Endothelial cell of umbilical vein (primary cell): ENCODE measurements around the gene TM7SF2. TPM values are rescaled to one million over a fixed set of nuclear protein-coding genes. Genes with fewer than 3 reads are reported as not detected.

Experiments used
- BruUV-seq: library from RNA; stranded (reverse); fragments of 400-500 nt; replicated peaks from 2 replicates; lab custom pipeline; 2021; lab: Mats Ljungman, UMichigan
- CTCF ChIA-PET: fragments of 300-600, 350-600 bp; sonication (Branson Sonifier 250); formaldehyde crosslinking; loops from one replicate; lab custom pipeline; 2021; ENCODE audit warnings: antibody characterized with exemption, inconsistent platforms; lab: Charles Lee
- POLR2A ChIA-PET: fragments of 300-600, 350-600 bp; sonication (Branson Sonifier 250); formaldehyde crosslinking; loops from one replicate; lab custom pipeline; 2021; ENCODE audit warnings: antibody characterized with exemption, inconsistent platforms; lab: Charles Lee
- DNase-seq: peaks from one replicate; pipeline ENCODE4 v3.0.0-alpha.2; 2011; ENCODE audit warnings: low read depth, low spot score
- FAIRE-seq: peaks from 2 replicates; lab custom pipeline; 2011; peaks lifted over from hg19 to GRCh38; lab: Jason Lieb, UNC
- H2AFZ ChIP-seq: 2 replicates; pipeline ENCODE4 v1.6.0; 2012; ENCODE audit warnings: low read depth, low read length, control low read depth, inconsistent platforms
- H3K27ac ChIP-seq: 2 replicates; pipeline ENCODE4 v1.5.1; 2011; ENCODE audit warnings: low read depth, mild to moderate bottlenecking, control low read depth, low read length, moderate library complexity; ENCODE audit not compliant: insufficient read depth
- H3K27me3 ChIP-seq, 2 experiments: 2 replicates each; pipeline versions ENCODE4 v1.6.0 to v1.6.1; 2011; ENCODE audit warnings: low read length in 2 of 2, mixed read lengths in 1 of 2; ENCODE audit not compliant: control insufficient read depth in 2 of 2, insufficient read depth in 2 of 2
- H3K36me3 ChIP-seq, 2 experiments: 2 replicates in 1 of 2; 3 replicates in 1 of 2; pipeline ENCODE4 v1.5.1; 2011; ENCODE audit warnings: low read length in 2 of 2, mild to moderate bottlenecking in 1 of 2, moderate library complexity in 1 of 2; ENCODE audit not compliant: control insufficient read depth in 2 of 2, insufficient read depth in 2 of 2; ENCODE audit errors: extremely low read depth in 1 of 2
- H3K4me1 ChIP-seq: 3 replicates; pipeline ENCODE4 v1.5.1; 2011; ENCODE audit warnings: mild to moderate bottlenecking, low read length; ENCODE audit not compliant: control insufficient read depth, insufficient read depth; ENCODE audit errors: extremely low read depth
- H3K4me2 ChIP-seq: 2 replicates; pipeline ENCODE4 v1.6.1; 2011; ENCODE audit warnings: low read length, control low read depth, mixed read lengths; ENCODE audit not compliant: insufficient read depth
- H3K4me3 ChIP-seq, 3 experiments: fragments of 200-600 bp in 1 of 3; sonication (generic), shearing (Covaris generic) in 1 of 3; replicated peaks in 1 of 3; 2 replicates each; pipeline ENCODE4 v1.5.1; 2011 to 2016; ENCODE audit warnings: control low read depth in 3 of 3, low read length in 3 of 3, mild to moderate bottlenecking in 2 of 3, inconsistent platforms in 1 of 3, low read depth in 1 of 3, moderate library complexity in 1 of 3; ENCODE audit not compliant: insufficient read depth in 1 of 3
- H3K79me2 ChIP-seq: 2 replicates; pipeline ENCODE4 v1.6.0; 2012; ENCODE audit warnings: low read length, inconsistent platforms; ENCODE audit not compliant: control insufficient read depth, insufficient read depth
- H3K9ac ChIP-seq: replicated peaks from 2 replicates; pipeline ENCODE3; 2011; ENCODE audit warnings: low read length, control low read depth; ENCODE audit not compliant: insufficient read depth; ENCODE audit errors: extremely low read depth
- H3K9me1 ChIP-seq: replicated peaks from 3 replicates; pipeline ENCODE4 v1.6.0; 2011; ENCODE audit warnings: mild to moderate bottlenecking, low read length; ENCODE audit not compliant: control insufficient read depth, insufficient read depth; ENCODE audit errors: extremely low read depth
- H3K9me3 ChIP-seq: replicated peaks from 2 replicates; pipeline ENCODE4 v1.5.1; 2012; ENCODE audit warnings: low read length, inconsistent platforms; ENCODE audit not compliant: control insufficient read depth, insufficient read depth
- H4K20me1 ChIP-seq: replicated peaks from 2 replicates; pipeline ENCODE3; 2011; ENCODE audit warnings: mild to moderate bottlenecking, low read length; ENCODE audit not compliant: control insufficient read depth, insufficient read depth; ENCODE audit errors: extremely low read depth
- CTCF ChIP-seq, 2 donors: IDR thresholded peaks; 1 replicate in 1 of 2; 2 replicates in 1 of 2; pipeline ENCODE4 v1.5.1; 2011; ENCODE audit warnings: low read length in 2 of 2, mild to moderate bottlenecking in 2 of 2, moderate library complexity in 2 of 2, control low read depth in 1 of 2, inconsistent platforms in 1 of 2, low read depth in 1 of 2; ENCODE audit not compliant: insufficient read depth in 1 of 2; ENCODE audit errors: extremely low read depth in 1 of 2
- EZH2 ChIP-seq: IDR thresholded peaks from 2 replicates; pipeline ENCODE4 v1.6.1; 2012; ENCODE audit warnings: borderline replicate concordance, low read depth, mild to moderate bottlenecking, moderate library complexity, low read length, inconsistent platforms; ENCODE audit not compliant: severe bottlenecking
- FOS ChIP-seq: IDR thresholded peaks from 2 replicates; pipeline ENCODE4 v1.6.1; 2011; ENCODE audit warnings: mild to moderate bottlenecking, low read length, moderate library complexity, borderline replicate concordance; ENCODE audit not compliant: insufficient read depth
- GATA2 ChIP-seq: IDR thresholded peaks from 2 replicates; pipeline ENCODE4 v1.7.0; 2011; ENCODE audit warnings: low read depth, mild to moderate bottlenecking, moderate library complexity, mixed read lengths, low read length; ENCODE audit not compliant: insufficient read length, insufficient read depth
- JUN ChIP-seq: IDR thresholded peaks from 2 replicates; pipeline ENCODE4 v1.6.1; 2011; ENCODE audit warnings: borderline replicate concordance, low read depth; ENCODE audit not compliant: insufficient read length, insufficient read depth
- MAX ChIP-seq: IDR thresholded peaks from 2 replicates; pipeline ENCODE4 v1.6.1; 2011; ENCODE audit not compliant: insufficient read depth, insufficient read length
- MYC ChIP-seq: IDR thresholded peaks from one replicate; pipeline ENCODE4 v1.6.1; 2011; ENCODE audit warnings: mild to moderate bottlenecking, low read depth, low read length
- POLR2A ChIP-seq: IDR thresholded peaks from 2 replicates; pipeline ENCODE4 v1.6.1; 2012; ENCODE audit warnings: low read depth, mild to moderate bottlenecking, control low read depth, low read length
- POLR2AphosphoS5 ChIP-seq: IDR thresholded peaks from 2 replicates; pipeline ENCODE4 v1.6.1; 2012; ENCODE audit warnings: low read depth, mild to moderate bottlenecking, control low read depth, low read length, moderate library complexity; ENCODE audit not compliant: insufficient read depth
- dilution Hi-C: fragments of 300-500 bp; cut with MboI; formaldehyde crosslinking; loops from one replicate; pipeline ENCODE4 v1.15.0; 2019; ENCODE audit warnings: low sequenced_read_pairs; ENCODE audit not compliant: extremely low pct_ligation_motif_present
- intact Hi-C: fragments of 100-400 bp; cut with micrococcal nuclease; formaldehyde crosslinking; loops from one replicate; pipeline ENCODE4 v1.10.0; 2022
- polyA plus RNA-seq, 4 experiments: library from polyadenylated mRNA; depleted of rRNA in 3 of 4; stranded (reverse) in 3 of 4; unstranded in 1 of 4; fragments of >200 nt; gene quantifications; 2 replicates each; pipeline versions ENCODE4 v1.2.1 to v1.2.3, GENCODE V29; 2011 to 2012; ENCODE audit warnings: missing spikeins in 1 of 4
- total RNA-seq: library from RNA; stranded (reverse); gene quantifications from 2 replicates; pipeline ENCODE4 v1.2.3, GENCODE V29; 2021

TM7SF2 gene
- total and polyA plus RNA-seq, 2 donors (not counting 3 experiments of a cell fraction or from before 2014, with no cell fraction given): 11.6 to 47.1 TPM

- no peaks in the 10 kb centered on the region for H3K9me1 ChIP-seq
- peaks cover 7 to 42% of the 10 kb centered on the region in 2 experiments for H3K36me3 ChIP-seq
- no TSS peak for BruUV-seq
- H3K79me2 ChIP-seq: peaks cover 14% of the 10 kb centered on the region
- H2AFZ ChIP-seq: no peak overlapping the region
- ChIA-PET CTCF (interaction anchor here (1.1 to 4.0 kb wide), 4 partner anchors 15 to 197 kb away, joined by 3 to 27 read pairs (median 6); partner anchors contain the start of genes CAPN1 and ZNHIT2), POLR2A (no interaction called here)
- H3K27me3 ChIP-seq: no peaks in the 10 kb centered on the region
- H3K9me3 ChIP-seq: no peaks in the 10 kb centered on the region
- FAIRE-seq (no peak), DNase-seq (no peak)
- dilution Hi-C loops (no loop called here), intact Hi-C loops (no loop called here)
- H3K4me1 ChIP-seq: peaks cover 12% of the 10 kb centered on the region
- H3K4me2 ChIP-seq: no peak overlapping the region
- H3K9ac ChIP-seq: no peak overlapping the region
- H3K4me3 ChIP-seq: no peak overlapping the region
- no peak for TF ChIP-seq POLR2A
- TF ChIP-seq MYC: no peak
- no peak for TF ChIP-seq CTCF (IDR thresholded peaks at IDR 0.05; ENCODE audit: extremely low read depth in 1 of 2, insufficient read depth in 1 of 2, low read depth in 1 of 2, low read length in 2 of 2)
- no peak for TF ChIP-seq JUN
- no peak for TF ChIP-seq MAX
- TF ChIP-seq GATA2: no peak
- no peak for TF ChIP-seq POLR2AphosphoS5
- no peak for TF ChIP-seq FOS
- no peak for TF ChIP-seq EZH2
- no peaks in the 10 kb centered on the region for H4K20me1 ChIP-seq
- no peak overlapping the region for H3K27ac ChIP-seq
These were observed 20.7 kb downstream of the TM7SF2 start for GRCh38 chr11:65132238-65132987.
